Measurements from ENCODE around the gene PSMD1. TPM values are rescaled to one million over a fixed set of nuclear protein-coding genes. Genes with fewer than 3 reads are reported as not detected.
"Not testable (repeated sequence)": the region's sequence is repeated elsewhere in the genome, so short reads cannot be mapped to it uniquely, and the experiment has no call there.

PSMD1 gene
- total RNA-seq, 1 experiment from 2014 or later: 92.1 TPM

- Histone ChIP-seq H3K4me1 (ENCODE audit: low read length) (peaks cover 13% of the 10 kb centered on the region), H3K79me2 (ENCODE audit: low read length) (no peaks in the 10 kb centered on the region), H4K20me1 (ENCODE audit: insufficient read depth, low read depth, low read length) (no peaks in the 10 kb centered on the region), H3K4me2 (ENCODE audit: low read depth, low read length, poor library complexity, severe bottlenecking) (no peak overlapping the region), H3K27ac (ENCODE audit: low read length) (no peak overlapping the region), H2AFZ (ENCODE audit: low read length) (no peak overlapping the region), H3K9me3 (ENCODE audit: low read length) (no peaks in the 10 kb centered on the region), H3K36me3 (ENCODE audit: insufficient read depth, low read length) (no peaks in the 10 kb centered on the region), H3K9me2 (replicated peaks; ENCODE audit: insufficient read depth, low read length) (no peaks in the 10 kb centered on the region), H3K27me3 (ENCODE audit: low read length) (no peaks in the 10 kb centered on the region), H3K4me3 (ENCODE audit: low read length) (no peak overlapping the region), H3K9ac (ENCODE audit: low read length) (no peak overlapping the region)
- no peak for DNase-seq
Observed at GRCh38 chr2:231196592-231196991, 139.9 kb downstream of the PSMD1 start.

GRCh38 chr2:231197196-231197595 lies 140.5 kb downstream of the PSMD1 start:
- H3K4me3 ChIP-seq (ENCODE audit: low read length); DNase-seq; H3K27me3 ChIP-seq (ENCODE audit: low read length); H2AFZ ChIP-seq (ENCODE audit: low read length); H3K36me3 ChIP-seq (ENCODE audit: insufficient read depth, low read length); H3K4me2 ChIP-seq (ENCODE audit: low read depth, low read length, poor library complexity, severe bottlenecking); H3K9me3 ChIP-seq (ENCODE audit: low read length); H3K27ac ChIP-seq (ENCODE audit: low read length); H3K9ac ChIP-seq (ENCODE audit: low read length); H3K9me2 ChIP-seq (replicated peaks; ENCODE audit: insufficient read depth, low read length); H4K20me1 ChIP-seq (ENCODE audit: insufficient read depth, low read depth, low read length); H3K79me2 ChIP-seq (ENCODE audit: low read length): not testable (repeated sequence)
- H3K4me1 ChIP-seq (ENCODE audit: low read length): peaks cover 13% of the 10 kb centered on the region

- H3K4me1 ChIP-seq (ENCODE audit: low read length): peaks cover 13% of the 10 kb centered on the region
- no peaks in the 10 kb centered on the region for H3K79me2 ChIP-seq (ENCODE audit: low read length)
- peak overlapping the region; percentile 77 for H3K4me3 ChIP-seq (ENCODE audit: low read length)
- no peak overlapping the region for H3K27ac ChIP-seq (ENCODE audit: low read length)
- no peak for DNase-seq
- peak overlapping the region; percentile 69 for H3K4me2 ChIP-seq (ENCODE audit: low read depth, low read length, poor library complexity, severe bottlenecking)
- no peaks in the 10 kb centered on the region for H3K36me3 ChIP-seq (ENCODE audit: insufficient read depth, low read length)
- peak overlapping the region; percentile 93 for H2AFZ ChIP-seq (ENCODE audit: low read length)
- H3K9ac ChIP-seq (ENCODE audit: low read length): peak overlapping the region; percentile 79
- no peaks in the 10 kb centered on the region for H4K20me1 ChIP-seq (ENCODE audit: insufficient read depth, low read depth, low read length)
- no peaks in the 10 kb centered on the region for H3K27me3 ChIP-seq (ENCODE audit: low read length)
- no peaks in the 10 kb centered on the region for H3K9me2 ChIP-seq (replicated peaks; ENCODE audit: insufficient read depth, low read length)
- H3K9me3 ChIP-seq (ENCODE audit: low read length): no peaks in the 10 kb centered on the region
Observed at GRCh38 chr2:231197706-231198290, 141.1 kb downstream of the PSMD1 start.

DNA sequence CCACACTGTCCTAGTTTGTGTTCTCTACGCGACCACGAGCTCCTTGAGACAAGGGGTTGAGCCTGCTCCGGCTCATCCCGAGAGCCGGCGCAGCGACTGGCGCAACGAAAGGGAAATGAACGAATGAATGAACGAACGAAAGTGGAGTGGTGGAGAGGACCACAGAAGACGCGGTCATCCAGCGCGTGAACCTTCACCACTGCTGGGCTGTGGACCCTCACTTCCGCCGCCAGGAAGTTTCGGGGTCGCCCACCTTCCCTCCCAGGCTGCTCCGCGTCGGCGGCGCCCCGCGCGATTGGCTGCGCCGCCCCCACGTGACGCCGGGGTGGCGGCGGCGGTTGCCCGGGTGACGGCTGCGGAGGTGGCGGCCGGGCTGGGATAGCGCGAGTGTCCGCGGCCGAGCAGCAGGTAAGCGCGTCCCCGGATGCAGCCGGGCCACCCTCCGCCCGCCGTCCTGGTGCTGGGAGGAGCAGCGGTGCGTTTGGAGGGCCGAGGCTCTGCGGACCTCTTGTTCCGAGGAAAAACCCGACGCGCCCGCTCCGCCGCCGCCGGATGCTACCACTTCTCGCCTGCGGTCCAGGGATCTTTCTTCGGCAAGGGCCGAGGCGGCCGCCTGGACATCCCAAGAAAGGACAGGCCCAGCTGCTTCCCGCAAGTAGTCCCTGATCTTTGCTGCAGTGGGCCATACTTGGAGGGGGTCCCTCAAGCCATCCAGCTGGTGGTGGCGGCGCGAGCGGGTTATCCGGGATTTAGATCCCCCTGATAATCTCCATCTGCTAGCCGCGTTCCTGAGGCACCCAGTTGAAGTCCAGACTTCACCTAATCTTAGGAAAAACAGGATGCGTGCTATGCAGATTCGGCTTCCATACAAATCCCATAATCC lies 141.9 kb downstream of the PSMD1 start, which contains the start of gene ARMC9:
TSS of gene ARMC9 (plus strand) at position 341 of the 883 bp plus-strand sequence. CDS start 7,608 bp downstream, outside the sequence.
- no peaks in the 10 kb centered on the region for H3K9me3 ChIP-seq (ENCODE audit: low read length)
- H3K79me2 ChIP-seq (ENCODE audit: low read length): no peaks in the 10 kb centered on the region
- H3K27me3 ChIP-seq (ENCODE audit: low read length): no peaks in the 10 kb centered on the region
- H3K27ac ChIP-seq (ENCODE audit: low read length): no peak within 1 kb of the TSS
- peak; percentile 94 for DNase-seq
- peak within 1 kb of the TSS; percentile 77 for H3K4me3 ChIP-seq (ENCODE audit: low read length)
- peaks cover 13% of the 10 kb centered on the region for H3K4me1 ChIP-seq (ENCODE audit: low read length)
- H3K9ac ChIP-seq (ENCODE audit: low read length): peak within 1 kb of the TSS; percentile 79
- H3K9me2 ChIP-seq (replicated peaks; ENCODE audit: insufficient read depth, low read length): no peaks in the 10 kb centered on the region
- H4K20me1 ChIP-seq (ENCODE audit: insufficient read depth, low read depth, low read length): no peaks in the 10 kb centered on the region
- H3K4me2 ChIP-seq (ENCODE audit: low read depth, low read length, poor library complexity, severe bottlenecking): peak within 1 kb of the TSS; percentile 69
- H3K36me3 ChIP-seq (ENCODE audit: insufficient read depth, low read length): no peaks in the 10 kb centered on the region
- peak within 1 kb of the TSS; percentile 93 for H2AFZ ChIP-seq (ENCODE audit: low read length)

DNA sequence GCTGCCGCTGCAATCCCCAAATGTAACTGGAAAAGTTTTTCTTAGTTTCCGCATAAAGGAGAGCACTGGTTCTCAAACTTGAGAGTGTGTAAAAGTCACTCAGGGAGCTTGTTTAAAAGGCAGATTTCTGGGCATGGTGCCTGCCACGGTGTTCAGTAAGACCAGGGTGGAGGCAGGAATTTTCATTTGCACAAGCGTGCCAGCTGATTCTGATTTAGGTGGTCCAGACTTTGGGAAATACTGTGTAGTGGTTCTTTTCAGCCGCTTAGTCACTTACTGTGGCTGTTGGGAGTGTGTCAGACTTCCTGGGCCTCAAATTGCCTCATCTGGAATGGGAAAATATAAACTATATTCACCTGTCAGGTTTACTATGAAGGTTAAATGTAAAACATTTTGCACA lies 142.6 kb downstream of the PSMD1 start:
- Histone ChIP-seq H3K9me3 (ENCODE audit: low read length) (no peaks in the 10 kb centered on the region), H3K4me2 (ENCODE audit: low read depth, low read length, poor library complexity, severe bottlenecking) (peak overlapping the region; percentile 69), H3K36me3 (ENCODE audit: insufficient read depth, low read length) (no peaks in the 10 kb centered on the region), H3K4me1 (ENCODE audit: low read length) (peaks cover 13% of the 10 kb centered on the region), H3K27me3 (ENCODE audit: low read length) (no peaks in the 10 kb centered on the region), H3K9me2 (replicated peaks; ENCODE audit: insufficient read depth, low read length) (no peaks in the 10 kb centered on the region), H3K27ac (ENCODE audit: low read length) (no peak overlapping the region), H4K20me1 (ENCODE audit: insufficient read depth, low read depth, low read length) (no peaks in the 10 kb centered on the region), H3K79me2 (ENCODE audit: low read length) (no peaks in the 10 kb centered on the region), H3K4me3 (ENCODE audit: low read length) (peak overlapping the region; percentile 77), H3K9ac (ENCODE audit: low read length) (peak overlapping the region; percentile 79), H2AFZ (ENCODE audit: low read length) (no peak overlapping the region)
- no peak for DNase-seq

DNA sequence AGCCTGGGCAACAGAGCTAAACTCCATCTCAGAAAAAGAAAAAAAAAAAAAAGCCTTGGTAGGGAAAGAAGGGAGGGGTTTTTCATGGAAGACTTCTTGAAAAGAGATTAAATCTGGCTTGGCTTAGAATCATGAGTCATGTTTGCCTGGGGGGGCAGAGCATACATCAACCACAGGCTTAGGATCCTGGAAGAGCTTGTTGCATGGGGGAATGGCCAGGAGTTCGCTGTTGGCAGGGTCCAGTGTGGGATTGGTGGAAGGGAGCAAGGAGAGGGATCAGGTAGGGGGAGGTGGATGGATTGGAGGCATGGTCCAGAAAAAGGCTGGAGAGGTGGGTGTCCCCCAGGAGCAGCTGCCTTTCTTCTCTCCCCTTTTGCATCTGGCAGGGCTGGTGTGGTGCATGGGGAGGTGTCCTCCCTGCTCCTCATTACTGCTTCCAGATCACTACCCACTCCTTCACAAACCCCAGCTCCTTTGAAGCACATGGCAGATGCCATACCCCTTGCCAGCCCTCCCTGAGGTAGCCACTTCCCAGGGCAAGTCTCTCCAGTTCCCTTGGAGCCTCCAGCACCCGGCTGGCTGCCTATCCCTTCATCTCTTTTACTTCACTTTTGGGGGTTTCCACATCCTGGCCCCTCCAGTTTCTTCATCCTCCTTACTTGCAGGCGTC lies 144.3 kb downstream of the PSMD1 start:
- H3K36me3 ChIP-seq (ENCODE audit: insufficient read depth, low read length): no peaks in the 10 kb centered on the region
- no peaks in the 10 kb centered on the region for H3K9me2 ChIP-seq (replicated peaks; ENCODE audit: insufficient read depth, low read length)
- no peaks in the 10 kb centered on the region for H3K9me3 ChIP-seq (ENCODE audit: low read length)
- no peaks in the 10 kb centered on the region for H3K27me3 ChIP-seq (ENCODE audit: low read length)
- no peak overlapping the region for H2AFZ ChIP-seq (ENCODE audit: low read length)
- H3K4me3 ChIP-seq (ENCODE audit: low read length): no peak overlapping the region
- H3K79me2 ChIP-seq (ENCODE audit: low read length): no peaks in the 10 kb centered on the region
- no peaks in the 10 kb centered on the region for H4K20me1 ChIP-seq (ENCODE audit: insufficient read depth, low read depth, low read length)
- DNase-seq: no peak
- H3K27ac ChIP-seq (ENCODE audit: low read length): no peak overlapping the region
- H3K4me2 ChIP-seq (ENCODE audit: low read depth, low read length, poor library complexity, severe bottlenecking): no peak overlapping the region
- H3K9ac ChIP-seq (ENCODE audit: low read length): no peak overlapping the region
- peaks cover 13% of the 10 kb centered on the region for H3K4me1 ChIP-seq (ENCODE audit: low read length)

- Histone ChIP-seq H3K9me2 (replicated peaks; ENCODE audit: insufficient read depth, low read length) (no peaks in the 10 kb centered on the region), H4K20me1 (ENCODE audit: insufficient read depth, low read depth, low read length) (no peaks in the 10 kb centered on the region), H3K4me1 (ENCODE audit: low read length) (peaks cover 13% of the 10 kb centered on the region), H3K27ac (ENCODE audit: low read length) (no peak overlapping the region), H3K79me2 (ENCODE audit: low read length) (no peaks in the 10 kb centered on the region), H3K36me3 (ENCODE audit: insufficient read depth, low read length) (no peaks in the 10 kb centered on the region), H3K9me3 (ENCODE audit: low read length) (no peaks in the 10 kb centered on the region), H2AFZ (ENCODE audit: low read length) (no peak overlapping the region), H3K9ac (ENCODE audit: low read length) (no peak overlapping the region), H3K27me3 (ENCODE audit: low read length) (no peaks in the 10 kb centered on the region), H3K4me3 (ENCODE audit: low read length) (no peak overlapping the region), H3K4me2 (ENCODE audit: low read depth, low read length, poor library complexity, severe bottlenecking) (no peak overlapping the region)
- DNase-seq: no peak
Observed at GRCh38 chr2:231201475-231201814, 144.8 kb downstream of the PSMD1 start.

- peaks cover 13% of the 10 kb centered on the region for H3K4me1 ChIP-seq (ENCODE audit: low read length)
- H4K20me1 ChIP-seq (ENCODE audit: insufficient read depth, low read depth, low read length): no peaks in the 10 kb centered on the region
- no peak for DNase-seq
- H3K79me2 ChIP-seq (ENCODE audit: low read length): no peaks in the 10 kb centered on the region
- no peak overlapping the region for H3K4me3 ChIP-seq (ENCODE audit: low read length)
- no peaks in the 10 kb centered on the region for H3K27me3 ChIP-seq (ENCODE audit: low read length)
- no peak overlapping the region for H3K9ac ChIP-seq (ENCODE audit: low read length)
- H3K27ac ChIP-seq (ENCODE audit: low read length): no peak overlapping the region
- no peak overlapping the region for H2AFZ ChIP-seq (ENCODE audit: low read length)
- no peaks in the 10 kb centered on the region for H3K9me2 ChIP-seq (replicated peaks; ENCODE audit: insufficient read depth, low read length)
- H3K9me3 ChIP-seq (ENCODE audit: low read length): no peaks in the 10 kb centered on the region
- H3K4me2 ChIP-seq (ENCODE audit: low read depth, low read length, poor library complexity, severe bottlenecking): no peak overlapping the region
- no peaks in the 10 kb centered on the region for H3K36me3 ChIP-seq (ENCODE audit: insufficient read depth, low read length)
Observed at GRCh38 chr2:231203087-231203486, 146.4 kb downstream of the PSMD1 start.
